Natural killer cell (primary cell): ENCODE measurements around the gene ARID3C. TPM values are rescaled to one million over a fixed set of nuclear protein-coding genes. Genes with fewer than 3 reads are reported as not detected.

Experiments used
- ATAC-seq, 3 donors: fragments of 150-1000 bp in 2 of 3; fragments of 200-7000 bp in 1 of 3; cut with Tn5 transposase; 1 replicate in 1 of 3; 2 replicates in 2 of 3; pipeline ENCODE4 v1.10.0; 2021; ENCODE audit warnings: mild to moderate bottlenecking in 2 of 3, moderate library complexity in 2 of 3
- DNase-seq, 2 donors: peaks; one replicate each; pipeline versions ENCODE4 v3.0.0 to v3.0.0-alpha.2; 2013 to 2021; ENCODE audit warnings: mixed read lengths in 1 of 2
- H3K27ac ChIP-seq: one replicate; pipeline ENCODE4 v1.5.1; 2013; ENCODE audit warnings: mild to moderate bottlenecking, low read length
- H3K27me3 ChIP-seq: one replicate; pipeline ENCODE4 v1.6.1; 2013; ENCODE audit warnings: low read length; ENCODE audit not compliant: control insufficient read depth, insufficient read depth
- H3K36me3 ChIP-seq: one replicate; pipeline ENCODE4 v1.6.1; 2013; ENCODE audit warnings: low read length; ENCODE audit not compliant: control insufficient read depth, insufficient read depth
- H3K4me1 ChIP-seq: one replicate; pipeline ENCODE4 v1.6.1; 2013; ENCODE audit warnings: low read length; ENCODE audit not compliant: control insufficient read depth, insufficient read depth
- H3K4me3 ChIP-seq: one replicate; pipeline ENCODE4 v1.5.1; 2013; ENCODE audit warnings: low read length
- H3K9me3 ChIP-seq: one replicate; pipeline ENCODE4 v1.6.1; 2013; ENCODE audit warnings: low read length; ENCODE audit not compliant: control insufficient read depth, insufficient read depth
- H3K27ac Mint-ChIP-seq, 2 donors: one replicate each; pipeline ENCODE4 v1.8.0; 2022; ENCODE audit warnings: mild to moderate bottlenecking in 2 of 2, mixed read lengths in 2 of 2, moderate library complexity in 1 of 2
- H3K27me3 Mint-ChIP-seq, 2 donors: one replicate each; pipeline ENCODE4 v1.8.0; 2022; ENCODE audit warnings: low read depth in 2 of 2, mixed read lengths in 2 of 2
- H3K36me3 Mint-ChIP-seq: one replicate; pipeline ENCODE4 v1.8.0; 2022; ENCODE audit warnings: mixed read lengths
- H3K4me1 Mint-ChIP-seq, 2 donors: one replicate each; pipeline ENCODE4 v1.8.0; 2022; ENCODE audit warnings: mixed read lengths in 2 of 2
- H3K4me3 Mint-ChIP-seq: one replicate; pipeline ENCODE4 v1.8.0; 2022; ENCODE audit warnings: mild to moderate bottlenecking, moderate library complexity, mixed read lengths
- H3K9me3 Mint-ChIP-seq, 2 donors: one replicate each; pipeline ENCODE4 v1.8.0; 2022; ENCODE audit warnings: mixed read lengths in 2 of 2
- WGBS: methylation state at CpG from one replicate; pipeline ENCODE4 v1.1.7; 2013; ENCODE audit warnings: missing lambda C conversion rate; ENCODE audit not compliant: insufficient coverage; 5-methylcytosine and 5-hydroxymethylcytosine counted together
- intact Hi-C: fragments of 100-400 bp; cut with micrococcal nuclease; formaldehyde crosslinking; loops from one replicate; pipeline ENCODE4 v1.14.2; 2022
- total RNA-seq, 4 donors: library from RNA; stranded (reverse); fragments of 120-200 nt in 1 of 4; gene quantifications; one replicate each; pipeline versions ENCODE4 v1.2.3 to v1.2.4, GENCODE V29; 2013 to 2022
- TF ChIP-seq, protein P1 (sequence below): fragments of 200-600 bp; IDR thresholded peaks from one replicate; pipeline ENCODE4 v1.8.0; 2022; ENCODE audit warnings: antibody characterized with exemption

The ARID3C gene, protein sequence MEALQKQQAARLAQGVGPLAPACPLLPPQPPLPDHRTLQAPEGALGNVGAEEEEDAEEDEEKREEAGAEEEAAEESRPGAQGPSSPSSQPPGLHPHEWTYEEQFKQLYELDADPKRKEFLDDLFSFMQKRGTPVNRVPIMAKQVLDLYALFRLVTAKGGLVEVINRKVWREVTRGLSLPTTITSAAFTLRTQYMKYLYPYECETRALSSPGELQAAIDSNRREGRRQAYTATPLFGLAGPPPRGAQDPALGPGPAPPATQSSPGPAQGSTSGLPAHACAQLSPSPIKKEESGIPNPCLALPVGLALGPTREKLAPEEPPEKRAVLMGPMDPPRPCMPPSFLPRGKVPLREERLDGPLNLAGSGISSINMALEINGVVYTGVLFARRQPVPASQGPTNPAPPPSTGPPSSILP
- under 1 TPM in 2 of 3 donors, not detected in 1; 0.24 to 0.77 TPM for total RNA-seq
- not detected for total RNA-seq (2013)

DNA sequence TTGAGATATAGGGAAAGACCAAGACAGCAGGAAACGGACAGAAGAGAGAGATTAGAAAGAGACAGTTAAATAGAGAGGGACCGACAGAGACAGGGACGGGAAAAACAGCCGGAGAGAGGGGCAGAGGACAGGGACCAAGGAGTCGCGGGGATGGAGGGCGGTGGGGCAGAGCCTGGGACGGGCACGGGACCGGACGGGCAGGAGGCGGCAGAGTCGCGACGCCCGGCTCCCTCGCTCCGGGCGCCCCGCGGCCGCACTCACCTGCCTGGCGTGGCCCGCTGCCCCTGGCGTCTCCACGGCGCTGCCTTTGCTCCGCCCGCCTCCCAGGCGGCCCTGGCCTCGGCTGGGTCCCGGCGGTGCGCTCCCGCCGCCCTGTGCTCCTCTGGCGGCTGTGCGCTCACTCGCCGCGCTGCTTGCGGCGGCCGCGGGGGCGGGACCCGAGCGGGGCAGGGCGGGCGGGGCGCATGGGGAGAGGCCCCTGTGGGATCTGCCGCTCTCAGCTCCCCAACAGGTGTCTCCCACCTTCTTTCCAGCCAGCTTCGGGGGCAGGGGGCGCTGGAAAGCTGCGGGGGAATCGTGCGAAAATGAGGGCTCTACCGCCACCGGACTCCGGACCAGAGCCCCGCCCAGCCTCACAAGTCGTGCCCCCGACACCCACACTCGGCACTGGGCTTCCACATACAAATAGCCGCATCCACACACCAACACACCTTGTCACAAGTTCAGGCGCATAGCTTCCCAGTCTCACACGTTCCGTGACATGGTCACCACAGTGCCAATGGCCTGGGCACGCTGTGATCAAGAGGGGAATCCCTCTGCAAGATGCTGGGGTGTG is at the start of gene ARID3C:
Gene ARID3C (minus strand): TSS at position 411 of the 835 bp plus-strand sequence. CDS start 1,052 bp downstream, outside the sequence.
- H3K27ac Mint-ChIP-seq = peak within 1 kb of the TSS; percentile 1 to 51
- peaks cover 49 to 52% of the 10 kb centered on the region in 2 donors for H3K27me3 Mint-ChIP-seq
- DNase-seq (peak; percentile 33 to 68), ATAC-seq (peak; percentile 68 to 77 (median 71))
- peaks cover 16 to 21% of the 10 kb centered on the region in 2 donors for H3K4me1 Mint-ChIP-seq
- peak within 1 kb of the TSS; percentile 4 for H3K4me3 ChIP-seq
- TF ChIP-seq, protein P1, sequence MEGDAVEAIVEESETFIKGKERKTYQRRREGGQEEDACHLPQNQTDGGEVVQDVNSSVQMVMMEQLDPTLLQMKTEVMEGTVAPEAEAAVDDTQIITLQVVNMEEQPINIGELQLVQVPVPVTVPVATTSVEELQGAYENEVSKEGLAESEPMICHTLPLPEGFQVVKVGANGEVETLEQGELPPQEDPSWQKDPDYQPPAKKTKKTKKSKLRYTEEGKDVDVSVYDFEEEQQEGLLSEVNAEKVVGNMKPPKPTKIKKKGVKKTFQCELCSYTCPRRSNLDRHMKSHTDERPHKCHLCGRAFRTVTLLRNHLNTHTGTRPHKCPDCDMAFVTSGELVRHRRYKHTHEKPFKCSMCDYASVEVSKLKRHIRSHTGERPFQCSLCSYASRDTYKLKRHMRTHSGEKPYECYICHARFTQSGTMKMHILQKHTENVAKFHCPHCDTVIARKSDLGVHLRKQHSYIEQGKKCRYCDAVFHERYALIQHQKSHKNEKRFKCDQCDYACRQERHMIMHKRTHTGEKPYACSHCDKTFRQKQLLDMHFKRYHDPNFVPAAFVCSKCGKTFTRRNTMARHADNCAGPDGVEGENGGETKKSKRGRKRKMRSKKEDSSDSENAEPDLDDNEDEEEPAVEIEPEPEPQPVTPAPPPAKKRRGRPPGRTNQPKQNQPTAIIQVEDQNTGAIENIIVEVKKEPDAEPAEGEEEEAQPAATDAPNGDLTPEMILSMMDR = no peak
- peaks cover 8% of the 10 kb centered on the region for H3K36me3 Mint-ChIP-seq
- peaks cover 15% of the 10 kb centered on the region for H3K4me1 ChIP-seq
- H3K27ac ChIP-seq = no peak within 1 kb of the TSS
- intact Hi-C loops = no loop called here
- H3K36me3 ChIP-seq = no peaks in the 10 kb centered on the region
- no peaks in the 10 kb centered on the region for H3K9me3 ChIP-seq
- H3K4me3 Mint-ChIP-seq = peak within 1 kb of the TSS; percentile 86
- no peaks in the 10 kb centered on the region for H3K9me3 Mint-ChIP-seq
- H3K27me3 ChIP-seq = peaks cover 48% of the 10 kb centered on the region
- WGBS = under 1% methylated on average over 69 of the region's 69 CpGs

DNA sequence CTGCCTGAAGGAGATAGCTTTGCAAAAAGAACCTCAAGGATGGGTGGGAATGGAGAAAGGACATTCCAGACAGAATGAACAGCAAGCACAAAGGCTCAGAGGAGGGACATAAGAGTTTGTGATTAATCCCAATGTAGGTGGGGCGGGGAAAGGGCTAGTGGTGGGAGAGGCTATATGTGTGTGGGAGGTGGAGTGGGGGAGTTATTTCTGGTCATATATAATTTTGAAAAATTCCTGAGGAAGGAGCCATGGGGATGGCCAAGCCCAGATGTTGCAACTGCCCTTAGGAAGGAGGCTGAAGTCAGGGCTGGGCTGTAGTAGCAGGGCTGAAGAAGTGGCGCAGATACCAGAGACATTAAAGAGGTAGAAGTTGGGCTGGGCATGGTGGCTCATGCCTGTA is 47.0 kb upstream of the ARID3C start:
- Histone ChIP-seq H3K4me3 (no peak overlapping the region), H3K27ac (no peak overlapping the region), H3K9me3 (no peaks in the 10 kb centered on the region), H3K27me3 (no peaks in the 10 kb centered on the region), H3K36me3 (no peaks in the 10 kb centered on the region), H3K4me1 (no peaks in the 10 kb centered on the region)
- Mint-ChIP-seq H3K4me3 (no peak overlapping the region), H3K4me1 (no peaks in the 10 kb centered on the region), H3K36me3 (no peaks in the 10 kb centered on the region), H3K27ac (no peak overlapping the region), H3K27me3 (no peaks in the 10 kb centered on the region), H3K9me3 (no peaks in the 10 kb centered on the region)
- no peak for DNase-seq
- intact Hi-C loops = no loop called here
- WGBS = 98% methylated on average over 2 of the region's 2 CpGs
- TF ChIP-seq, protein P1 = no peak
- no peak for ATAC-seq

DNA sequence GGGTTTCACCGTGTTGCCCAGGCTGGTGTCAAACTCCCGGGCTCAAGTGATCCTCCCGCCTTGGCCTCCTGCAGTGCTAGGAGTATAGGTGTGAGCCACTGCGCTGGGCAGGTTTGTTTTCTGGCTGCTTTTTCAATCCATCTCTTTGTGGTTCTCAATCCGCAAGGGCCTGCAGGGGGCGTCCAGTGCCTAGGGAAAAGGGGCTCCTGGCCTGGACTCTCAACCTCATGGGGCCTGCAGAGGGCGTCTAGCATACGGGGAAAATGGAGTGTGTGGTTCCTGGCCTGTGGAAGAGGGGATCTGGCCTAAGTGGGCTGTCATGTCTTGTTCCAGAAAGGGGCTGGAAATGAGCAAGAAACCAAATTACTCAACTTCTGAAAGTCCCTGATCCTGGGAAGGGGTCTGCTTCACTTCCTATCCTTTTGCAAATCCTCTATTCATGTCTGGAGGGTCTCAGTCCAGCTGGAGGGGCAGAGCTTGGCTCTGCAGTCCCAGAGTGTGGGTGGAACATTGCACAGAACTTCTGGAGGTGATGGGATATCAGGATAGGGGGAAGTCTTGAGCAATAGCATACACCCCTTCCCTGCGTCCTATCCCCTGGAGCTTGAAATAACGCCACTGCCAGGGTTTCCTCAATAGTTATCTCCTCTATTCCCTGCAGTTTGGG is 46.3 kb upstream of the ARID3C start:
- DNase-seq (peak in 1 of 2 donors; percentile 70), ATAC-seq (peak in 1 of 3 donors; percentile 71)
- H3K9me3 Mint-ChIP-seq = no peaks in the 10 kb centered on the region
- H3K4me1 Mint-ChIP-seq = no peaks in the 10 kb centered on the region
- WGBS = 32% methylated on average over 9 of the region's 10 CpGs
- no peaks in the 10 kb centered on the region for H3K27me3 Mint-ChIP-seq
- no peak overlapping the region for H3K4me3 Mint-ChIP-seq
- H3K4me3 ChIP-seq = no peak overlapping the region
- no peaks in the 10 kb centered on the region for H3K27me3 ChIP-seq
- H3K27ac Mint-ChIP-seq = no peak overlapping the region
- no peaks in the 10 kb centered on the region for H3K36me3 Mint-ChIP-seq
- intact Hi-C loops = no loop called here
- H3K36me3 ChIP-seq = no peaks in the 10 kb centered on the region
- H3K27ac ChIP-seq = no peak overlapping the region
- TF ChIP-seq, protein P1 = no peak
- H3K9me3 ChIP-seq = no peaks in the 10 kb centered on the region
- no peaks in the 10 kb centered on the region for H3K4me1 ChIP-seq
